Keratinocyte (primary cell): ENCODE data around the gene ELL. TPM values are rescaled to one million over a fixed set of nuclear protein-coding genes. Genes with fewer than 3 reads are reported as not detected.

Experiments
- DNase-seq: peaks from one replicate; pipeline ENCODE4 v3.0.0-alpha.2; 2011; ENCODE audit warnings: low read depth, missing footprints, low spot score
- FAIRE-seq: peaks from 2 replicates; lab custom pipeline; 2011; peaks lifted over from hg19 to GRCh38; lab: Jason Lieb, UNC
- H2AFZ ChIP-seq: 2 replicates; pipeline ENCODE4 v1.6.0; 2012; ENCODE audit warnings: low read length, control low read depth, inconsistent platforms; ENCODE audit not compliant: control insufficient read depth
- H3K27ac ChIP-seq: 2 replicates; pipeline ENCODE4 v1.5.1; 2011; ENCODE audit warnings: low read length; ENCODE audit not compliant: control insufficient read depth, insufficient read depth
- H3K27me3 ChIP-seq: 3 replicates; pipeline ENCODE4 v1.6.0; 2011; ENCODE audit warnings: low read length; ENCODE audit not compliant: control insufficient read depth, insufficient read depth; ENCODE audit errors: extremely low read depth
- H3K36me3 ChIP-seq, 2 experiments: 2 replicates in 1 of 2; 3 replicates in 1 of 2; pipeline ENCODE4 v1.5.1; 2011; ENCODE audit warnings: low read length in 2 of 2, mild to moderate bottlenecking in 1 of 2; ENCODE audit not compliant: control insufficient read depth in 2 of 2, insufficient read depth in 2 of 2; ENCODE audit errors: extremely low read depth in 1 of 2
- H3K4me1 ChIP-seq: 3 replicates; pipeline ENCODE4 v1.5.1; 2011; ENCODE audit warnings: low read length; ENCODE audit not compliant: control insufficient read depth, insufficient read depth; ENCODE audit errors: extremely low read depth
- H3K4me2 ChIP-seq: 3 replicates; pipeline ENCODE4 v1.6.0; 2011; ENCODE audit warnings: low read depth, low read length; ENCODE audit not compliant: control insufficient read depth, insufficient read depth; ENCODE audit errors: extremely low read depth
- H3K4me3 ChIP-seq, 3 experiments: fragments of 200-600 bp in 1 of 3; sonication (generic) in 1 of 3; 2 replicates in 2 of 3; 3 replicates in 1 of 3; pipeline ENCODE4 v1.5.1; 2011 to 2016; ENCODE audit warnings: low read length in 3 of 3, mild to moderate bottlenecking in 3 of 3, control low read depth in 2 of 3, inconsistent platforms in 1 of 3, low read depth in 1 of 3, mixed read lengths in 1 of 3, mixed run types in 1 of 3, moderate library complexity in 1 of 3; ENCODE audit not compliant: control insufficient read depth in 2 of 3, insufficient read depth in 2 of 3; ENCODE audit errors: extremely low read depth in 1 of 3
- H3K79me2 ChIP-seq: 2 replicates; pipeline ENCODE4 v1.6.0; 2012; ENCODE audit warnings: low read length; ENCODE audit not compliant: control insufficient read depth, insufficient read depth
- H3K9ac ChIP-seq: 3 replicates; pipeline ENCODE4 v1.6.0; 2011; ENCODE audit warnings: low read length; ENCODE audit not compliant: control insufficient read depth, insufficient read depth; ENCODE audit errors: extremely low read depth
- H3K9me1 ChIP-seq: 3 replicates; pipeline ENCODE4 v1.6.0; 2011; ENCODE audit warnings: low read length; ENCODE audit not compliant: control insufficient read depth, insufficient read depth; ENCODE audit errors: extremely low read depth
- H3K9me3 ChIP-seq: 2 replicates; pipeline ENCODE4 v1.5.1; 2012; ENCODE audit warnings: low read depth, low read length; ENCODE audit not compliant: control insufficient read depth
- H4K20me1 ChIP-seq: 3 replicates; pipeline ENCODE4 v1.6.0; 2011; ENCODE audit warnings: low read length; ENCODE audit not compliant: control insufficient read depth, insufficient read depth; ENCODE audit errors: extremely low read depth
- CTCF ChIP-seq, 3 experiments: IDR thresholded peaks in 1 of 3; conservative IDR thresholded peaks in 1 of 3; optimal IDR thresholded peaks in 1 of 3; 2 replicates in 2 of 3; 3 replicates in 1 of 3; pipeline versions ENCODE3 to v1.5.1; 2011; ENCODE audit warnings: low read length in 3 of 3, mild to moderate bottlenecking in 3 of 3, moderate library complexity in 2 of 3, control low read depth in 1 of 3, inconsistent platforms in 1 of 3; ENCODE audit not compliant: insufficient read depth in 2 of 3; ENCODE audit errors: extremely low read depth in 1 of 3
- EZH2 ChIP-seq: IDR thresholded peaks from one replicate; pipeline ENCODE4 v1.6.1; 2012; ENCODE audit warnings: inconsistent platforms, mild to moderate bottlenecking, low read length, moderate library complexity
- dilution Hi-C: fragments of 300-500 bp; cut with MboI; formaldehyde crosslinking; loops from one replicate; pipeline ENCODE4 v1.7.0; 2020; ENCODE audit warnings: low sequenced_read_pairs; ENCODE audit not compliant: extremely low pct_ligation_motif_present
- polyA plus RNA-seq, 5 experiments: library from polyadenylated mRNA; depleted of rRNA in 3 of 5; stranded (reverse) in 3 of 5; stranded (forward) in 1 of 5; unstranded in 1 of 5; fragments of >200 nt; gene quantifications; 1 replicate in 1 of 5; 2 replicates in 3 of 5; 3 replicates in 1 of 5; pipeline versions ENCODE4 v1.2.1 to v1.2.3, GENCODE V29; 2011 to 2012; ENCODE audit warnings: missing spikeins in 2 of 5, low read depth in 1 of 5, low replicate concordance in 1 of 5

The ELL gene
- polyA plus RNA-seq, 1 donor (not counting 4 experiments of a cell fraction or from before 2014, with no cell fraction given) = 4.4 TPM

DNA sequence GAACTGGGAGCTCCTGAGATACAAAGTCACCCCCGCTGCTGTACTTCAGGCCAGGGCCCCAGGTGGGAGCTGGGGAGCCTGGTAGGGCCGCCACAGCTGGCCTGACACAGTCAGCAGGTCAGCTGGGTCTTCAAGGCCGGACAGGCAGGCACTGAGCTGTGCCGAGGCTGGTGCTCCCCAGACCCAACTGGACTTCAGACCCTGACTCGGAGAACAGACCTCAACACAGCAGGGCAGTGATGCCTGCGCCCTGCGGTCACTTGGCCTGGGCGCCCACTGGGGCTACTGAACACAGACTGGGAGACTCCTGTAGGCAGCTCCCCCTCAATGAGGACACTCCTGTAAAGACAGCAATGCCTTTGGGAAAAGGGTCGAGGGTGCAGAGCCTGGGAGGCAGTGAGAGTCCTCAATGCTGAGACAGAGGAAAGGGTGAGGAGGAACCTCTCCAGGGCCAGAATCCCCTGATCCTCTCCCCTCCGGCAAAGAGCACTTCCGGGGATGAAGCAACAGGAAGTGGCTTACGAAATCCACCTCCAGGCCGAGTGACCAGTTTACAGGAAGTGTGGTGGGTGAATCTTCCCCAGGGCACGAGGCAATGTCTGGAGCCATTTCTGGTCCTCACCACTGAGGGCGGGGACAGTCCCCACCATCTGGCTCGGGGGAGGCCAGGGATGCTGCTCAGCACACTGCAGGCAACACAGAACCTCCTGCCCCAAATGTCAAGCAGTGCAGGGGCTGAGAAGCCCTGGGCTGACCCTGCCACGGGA lies 43.1 kb downstream of the ELL start:
- no peak for DNase-seq
- peak overlapping the region; percentile 21 for H3K27ac ChIP-seq
- H2AFZ ChIP-seq = no peak overlapping the region
- dilution Hi-C loops = no loop called here
- H3K36me3 ChIP-seq = peaks cover 3 to 5% of the 10 kb centered on the region in 2 experiments
- peak; percentile 76 for FAIRE-seq
- H3K9me1 ChIP-seq = peaks cover 3% of the 10 kb centered on the region
- TF ChIP-seq CTCF (optimal IDR thresholded peaks at IDR 0.05 in 1 of 3, IDR thresholded peaks at IDR 0.05 in 1 of 3, conservative IDR thresholded peaks at IDR 0.05 in 1 of 3; ENCODE audit: extremely low read depth in 1 of 3, insufficient read depth in 2 of 3, low read length in 3 of 3) = no peak
- no peak for TF ChIP-seq EZH2
- H3K9me3 ChIP-seq = no peaks in the 10 kb centered on the region
- H3K4me1 ChIP-seq = peaks cover 28% of the 10 kb centered on the region
- H3K79me2 ChIP-seq = peaks cover 92% of the 10 kb centered on the region
- H3K4me2 ChIP-seq = peak overlapping the region; percentile 1
- H3K4me3 ChIP-seq = no peak overlapping the region
- H4K20me1 ChIP-seq = peaks cover 2% of the 10 kb centered on the region
- H3K27me3 ChIP-seq = no peaks in the 10 kb centered on the region
- H3K9ac ChIP-seq = no peak overlapping the region

DNA sequence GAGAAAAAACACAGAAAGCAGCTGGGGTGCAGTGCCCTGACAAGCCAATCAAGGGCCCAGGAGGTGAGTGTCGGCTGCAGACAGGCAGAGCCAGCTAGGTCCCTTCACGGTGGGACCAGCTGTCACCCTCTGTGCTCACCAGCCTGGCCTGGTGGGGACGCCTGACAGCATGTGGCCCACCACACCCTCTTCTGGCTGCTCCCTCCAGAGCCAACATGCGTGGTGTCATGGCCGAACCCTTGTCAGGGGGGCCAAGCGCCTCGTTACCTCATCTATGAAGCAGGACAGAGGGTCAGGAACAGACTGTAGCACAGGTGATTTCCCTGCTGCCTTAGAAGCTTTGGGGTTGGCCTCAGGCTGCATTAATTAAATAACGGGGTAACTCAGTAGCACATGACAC lies 43.9 kb downstream of the ELL start:
- Histone ChIP-seq H3K4me2 (no peak overlapping the region), H3K79me2 (peaks cover 92% of the 10 kb centered on the region), H3K27ac (no peak overlapping the region), H2AFZ (no peak overlapping the region), H3K27me3 (no peaks in the 10 kb centered on the region), H3K4me1 (peaks cover 28% of the 10 kb centered on the region), H3K9me1 (no peaks in the 10 kb centered on the region), H3K9me3 (no peaks in the 10 kb centered on the region), H3K4me3 (no peak overlapping the region), H3K36me3 (peaks cover 4 to 5% of the 10 kb centered on the region in 2 experiments), H4K20me1 (peaks cover 7% of the 10 kb centered on the region), H3K9ac (no peak overlapping the region)
- dilution Hi-C loops = no loop called here
- FAIRE-seq (no peak), DNase-seq (no peak)
- no peak for TF ChIP-seq CTCF (optimal IDR thresholded peaks at IDR 0.05 in 1 of 3, IDR thresholded peaks at IDR 0.05 in 1 of 3, conservative IDR thresholded peaks at IDR 0.05 in 1 of 3; ENCODE audit: extremely low read depth in 1 of 3, insufficient read depth in 2 of 3, low read length in 3 of 3)
- no peak for TF ChIP-seq EZH2
